ENCODE data around the gene NOTCH1. TPM values are rescaled to one million over a fixed set of nuclear protein-coding genes. Genes with fewer than 3 reads are reported as not detected.

Gene NOTCH1
- total RNA-seq, 1 donor = 10.5 TPM

Small RNAs within 50 kb of the gene (small RNA-seq; reads per million reads assigned to genes)
- gene MIR4673 (not detected), gene MIR4674 (not detected)

Other genes starting within 250 kb of the NOTCH1 start
- under 0.01 TPM in 1 of 2 replicates, not detected in the other for gene CCDC187, start 242.0 kb downstream of the NOTCH1 start, total RNA-seq
- gene GPSM1, start 218.5 kb downstream of the NOTCH1 start, total RNA-seq = 30.9 and 39.1 TPM in 2 replicates
- gene DNLZ, start 182.3 kb downstream of the NOTCH1 start, total RNA-seq = 4.3 and 4.4 TPM in 2 replicates
- gene CARD9, start 172.4 kb downstream of the NOTCH1 start, total RNA-seq = 1.8 and 5.1 TPM in 2 replicates
- gene SNAPC4, start 145.9 kb downstream of the NOTCH1 start, total RNA-seq = 8.0 and 9.0 TPM in 2 replicates
- 37.4 and 40.2 TPM in 2 replicates for gene ENTR1, start 135.4 kb downstream of the NOTCH1 start, total RNA-seq
- gene PMPCA, start 135.4 kb downstream of the NOTCH1 start, total RNA-seq = 36.8 and 39.1 TPM in 2 replicates
- gene INPP5E, start 106.2 kb downstream of the NOTCH1 start, total RNA-seq = 7.4 and 8.3 TPM in 2 replicates
- gene SEC16A, start 63.0 kb downstream of the NOTCH1 start, total RNA-seq = 36.8 and 38.4 TPM in 2 replicates
- gene EGFL7, start 116.9 kb upstream of the NOTCH1 start, total RNA-seq = 3.3 and 6.2 TPM in 2 replicates
- gene AGPAT2, start 141.4 kb upstream of the NOTCH1 start, total RNA-seq = 26.5 and 30.0 TPM in 2 replicates
- gene DIPK1B, start 166.5 kb upstream of the NOTCH1 start, total RNA-seq = not detected in 2 replicates
- gene LCN10, start 196.9 kb upstream of the NOTCH1 start, total RNA-seq = not detected in 2 replicates
- gene LCN6, start 202.5 kb upstream of the NOTCH1 start, total RNA-seq = not detected in 2 replicates
- not detected in 2 replicates for gene LCN8, start 212.2 kb upstream of the NOTCH1 start, total RNA-seq
- not detected in 2 replicates for gene LCN15, start 218.5 kb upstream of the NOTCH1 start, total RNA-seq
- gene TMEM141, start 245.3 kb upstream of the NOTCH1 start, total RNA-seq = 31.8 and 39.8 TPM in 2 replicates

Measured in osteoblast (primary cell).